ENCODE measurements around the gene MTHFD2. TPM values are rescaled to one million over a fixed set of nuclear protein-coding genes. Genes with fewer than 3 reads are reported as not detected.
"Not testable (repeated sequence)": the region's sequence is repeated elsewhere in the genome, so short reads cannot be mapped to it uniquely, and the experiment has no call there.

Gene MTHFD2
- polyA plus RNA-seq, 1 donor = 12.6 TPM

GRCh38 chr2:74212702-74213410, 14.4 kb downstream of the MTHFD2 start:
- H3K9me3 ChIP-seq (ENCODE audit: control insufficient read depth, low read depth, low read length) = no peaks in the 10 kb centered on the region
- DNase-seq = no peak
- H3K27me3 ChIP-seq (ENCODE audit: control insufficient read depth, insufficient read depth, low read length) = no peaks in the 10 kb centered on the region
- H3K4me1 ChIP-seq (ENCODE audit: control insufficient read depth, insufficient read depth, low read length) = no peaks in the 10 kb centered on the region
- H3K4me3 ChIP-seq (ENCODE audit: low read length) = no peak overlapping the region
- no peak overlapping the region for H3K27ac ChIP-seq (ENCODE audit: low read length)
- no CpG with 5 or more reads among the region's 3 CpGs for WGBS (ENCODE audit: insufficient coverage, low lambda C conversion rate)
- peaks cover 21% of the 10 kb centered on the region for H3K36me3 ChIP-seq (ENCODE audit: control insufficient read depth, insufficient read depth, low read length)

- H3K27ac ChIP-seq (ENCODE audit: low read length); H3K4me3 ChIP-seq (ENCODE audit: low read length); H3K9me3 ChIP-seq (ENCODE audit: control insufficient read depth, low read depth, low read length); H3K27me3 ChIP-seq (ENCODE audit: control insufficient read depth, insufficient read depth, low read length); DNase-seq; H3K4me1 ChIP-seq (ENCODE audit: control insufficient read depth, insufficient read depth, low read length): not testable (repeated sequence)
- peaks cover 16% of the 10 kb centered on the region for H3K36me3 ChIP-seq (ENCODE audit: control insufficient read depth, insufficient read depth, low read length)
- WGBS (ENCODE audit: insufficient coverage, low lambda C conversion rate) = no CpG with 5 or more reads among the region's 6 CpGs
These were observed 17.4 kb downstream of the MTHFD2 start for GRCh38 chr2:74215771-74216170.

GRCh38 chr2:74216642-74217041, 18.2 kb downstream of the MTHFD2 start:
- H3K4me3 ChIP-seq (ENCODE audit: low read length) = no peak overlapping the region
- no CpG with 5 or more reads among the region's 2 CpGs for WGBS (ENCODE audit: insufficient coverage, low lambda C conversion rate)
- no peak for DNase-seq
- H3K27ac ChIP-seq (ENCODE audit: low read length) = no peak overlapping the region
- H3K4me1 ChIP-seq (ENCODE audit: control insufficient read depth, insufficient read depth, low read length) = no peaks in the 10 kb centered on the region
- H3K9me3 ChIP-seq (ENCODE audit: control insufficient read depth, low read depth, low read length) = no peaks in the 10 kb centered on the region
- H3K36me3 ChIP-seq (ENCODE audit: control insufficient read depth, insufficient read depth, low read length) = peaks cover 13% of the 10 kb centered on the region
- H3K27me3 ChIP-seq (ENCODE audit: control insufficient read depth, insufficient read depth, low read length) = no peaks in the 10 kb centered on the region

- no peak for DNase-seq
- no peaks in the 10 kb centered on the region for H3K27me3 ChIP-seq (ENCODE audit: control insufficient read depth, insufficient read depth, low read length)
- 75% methylated on average over 4 of the region's 5 CpGs for WGBS (ENCODE audit: insufficient coverage, low lambda C conversion rate)
- no peak overlapping the region for H3K4me3 ChIP-seq (ENCODE audit: low read length)
- H3K36me3 ChIP-seq (ENCODE audit: control insufficient read depth, insufficient read depth, low read length) = no peaks in the 10 kb centered on the region
- H3K27ac ChIP-seq (ENCODE audit: low read length) = no peak overlapping the region
- no peaks in the 10 kb centered on the region for H3K9me3 ChIP-seq (ENCODE audit: control insufficient read depth, low read depth, low read length)
- H3K4me1 ChIP-seq (ENCODE audit: control insufficient read depth, insufficient read depth, low read length) = no peaks in the 10 kb centered on the region
These were observed 21.6 kb downstream of the MTHFD2 start for GRCh38 chr2:74219846-74220486.

- DNase-seq = no peak
- Histone ChIP-seq H3K4me3 (ENCODE audit: low read length) (no peak overlapping the region), H3K27me3 (ENCODE audit: control insufficient read depth, insufficient read depth, low read length) (no peaks in the 10 kb centered on the region), H3K27ac (ENCODE audit: low read length) (no peak overlapping the region), H3K4me1 (ENCODE audit: control insufficient read depth, insufficient read depth, low read length) (peaks cover 2% of the 10 kb centered on the region), H3K9me3 (ENCODE audit: control insufficient read depth, low read depth, low read length) (no peaks in the 10 kb centered on the region), H3K36me3 (ENCODE audit: control insufficient read depth, insufficient read depth, low read length) (no peaks in the 10 kb centered on the region)
- no CpG with 5 or more reads among the region's 6 CpGs for WGBS (ENCODE audit: insufficient coverage, low lambda C conversion rate)
These were observed 22.7 kb downstream of the MTHFD2 start for GRCh38 chr2:74221091-74221490.

GRCh38 chr2:74221604-74222299, 23.3 kb downstream of the MTHFD2 start:
- DNase-seq = no peak
- no CpG with 5 or more reads among the region's 6 CpGs for WGBS (ENCODE audit: insufficient coverage, low lambda C conversion rate)
- H3K4me3 ChIP-seq (ENCODE audit: low read length) = no peak overlapping the region
- no peaks in the 10 kb centered on the region for H3K36me3 ChIP-seq (ENCODE audit: control insufficient read depth, insufficient read depth, low read length)
- peaks cover 2% of the 10 kb centered on the region for H3K4me1 ChIP-seq (ENCODE audit: control insufficient read depth, insufficient read depth, low read length)
- no peaks in the 10 kb centered on the region for H3K9me3 ChIP-seq (ENCODE audit: control insufficient read depth, low read depth, low read length)
- H3K27me3 ChIP-seq (ENCODE audit: control insufficient read depth, insufficient read depth, low read length) = no peaks in the 10 kb centered on the region
- no peak overlapping the region for H3K27ac ChIP-seq (ENCODE audit: low read length)

- H3K4me1 ChIP-seq (ENCODE audit: control insufficient read depth, insufficient read depth, low read length) = peaks cover 2% of the 10 kb centered on the region
- no peaks in the 10 kb centered on the region for H3K9me3 ChIP-seq (ENCODE audit: control insufficient read depth, low read depth, low read length)
- WGBS (ENCODE audit: insufficient coverage, low lambda C conversion rate) = no CpG with 5 or more reads among the region's 6 CpGs
- no peak overlapping the region for H3K4me3 ChIP-seq (ENCODE audit: low read length)
- H3K36me3 ChIP-seq (ENCODE audit: control insufficient read depth, insufficient read depth, low read length) = no peaks in the 10 kb centered on the region
- H3K27ac ChIP-seq (ENCODE audit: low read length) = no peak overlapping the region
- no peak for DNase-seq
- H3K27me3 ChIP-seq (ENCODE audit: control insufficient read depth, insufficient read depth, low read length) = no peaks in the 10 kb centered on the region
These were observed 23.9 kb downstream of the MTHFD2 start for GRCh38 chr2:74222300-74222650.

- Histone ChIP-seq H3K27me3 (ENCODE audit: control insufficient read depth, insufficient read depth, low read length) (no peaks in the 10 kb centered on the region), H3K4me1 (ENCODE audit: control insufficient read depth, insufficient read depth, low read length) (peaks cover 2% of the 10 kb centered on the region), H3K27ac (ENCODE audit: low read length) (no peak overlapping the region), H3K9me3 (ENCODE audit: control insufficient read depth, low read depth, low read length) (no peaks in the 10 kb centered on the region), H3K4me3 (ENCODE audit: low read length) (no peak overlapping the region), H3K36me3 (ENCODE audit: control insufficient read depth, insufficient read depth, low read length) (no peaks in the 10 kb centered on the region)
- no CpG with 5 or more reads among the region's 8 CpGs for WGBS (ENCODE audit: insufficient coverage, low lambda C conversion rate)
- no peak for DNase-seq
These were observed 25.7 kb downstream of the MTHFD2 start for GRCh38 chr2:74223941-74224770.

- Histone ChIP-seq H3K36me3 (ENCODE audit: control insufficient read depth, insufficient read depth, low read length) (no peaks in the 10 kb centered on the region), H3K4me3 (ENCODE audit: low read length) (no peak overlapping the region), H3K27ac (ENCODE audit: low read length) (no peak overlapping the region), H3K9me3 (ENCODE audit: control insufficient read depth, low read depth, low read length) (no peaks in the 10 kb centered on the region), H3K27me3 (ENCODE audit: control insufficient read depth, insufficient read depth, low read length) (no peaks in the 10 kb centered on the region), H3K4me1 (ENCODE audit: control insufficient read depth, insufficient read depth, low read length) (peaks cover 2% of the 10 kb centered on the region)
- no peak for DNase-seq
- no CpG with 5 or more reads among the region's 4 CpGs for WGBS (ENCODE audit: insufficient coverage, low lambda C conversion rate)
These were observed 27.5 kb downstream of the MTHFD2 start for GRCh38 chr2:74225698-74226459.
